Neuron (in vitro differentiated cells): ENCODE data around the gene COPS7A.
A peak's percentile ranks its signal among the peaks of the same experiment; 100 is the strongest.

Experiments
- H2AFZ ChIP-seq: one replicate; pipeline ENCODE4 v1.6.1; 2013; ENCODE audit warnings: low read depth, mild to moderate bottlenecking, inconsistent platforms, low read length, moderate library complexity
- H3K27me3 ChIP-seq: one replicate; pipeline ENCODE4 v1.6.1; 2013; ENCODE audit warnings: low read length; ENCODE audit not compliant: insufficient read depth
- H3K36me3 ChIP-seq: one replicate; pipeline ENCODE4 v1.6.1; 2013; ENCODE audit warnings: low read length; ENCODE audit not compliant: insufficient read depth
- H3K4me1 ChIP-seq: one replicate; pipeline ENCODE4 v1.6.1; 2013; ENCODE audit warnings: low read length; ENCODE audit not compliant: insufficient read depth
- H3K4me3 ChIP-seq: 2 replicates; pipeline ENCODE4 v1.5.1; 2013; ENCODE audit warnings: mild to moderate bottlenecking, low read length, moderate library complexity
- H3K9me3 ChIP-seq: one replicate; pipeline ENCODE4 v1.6.1; 2013; ENCODE audit warnings: low read length

The COPS7A gene

DNA sequence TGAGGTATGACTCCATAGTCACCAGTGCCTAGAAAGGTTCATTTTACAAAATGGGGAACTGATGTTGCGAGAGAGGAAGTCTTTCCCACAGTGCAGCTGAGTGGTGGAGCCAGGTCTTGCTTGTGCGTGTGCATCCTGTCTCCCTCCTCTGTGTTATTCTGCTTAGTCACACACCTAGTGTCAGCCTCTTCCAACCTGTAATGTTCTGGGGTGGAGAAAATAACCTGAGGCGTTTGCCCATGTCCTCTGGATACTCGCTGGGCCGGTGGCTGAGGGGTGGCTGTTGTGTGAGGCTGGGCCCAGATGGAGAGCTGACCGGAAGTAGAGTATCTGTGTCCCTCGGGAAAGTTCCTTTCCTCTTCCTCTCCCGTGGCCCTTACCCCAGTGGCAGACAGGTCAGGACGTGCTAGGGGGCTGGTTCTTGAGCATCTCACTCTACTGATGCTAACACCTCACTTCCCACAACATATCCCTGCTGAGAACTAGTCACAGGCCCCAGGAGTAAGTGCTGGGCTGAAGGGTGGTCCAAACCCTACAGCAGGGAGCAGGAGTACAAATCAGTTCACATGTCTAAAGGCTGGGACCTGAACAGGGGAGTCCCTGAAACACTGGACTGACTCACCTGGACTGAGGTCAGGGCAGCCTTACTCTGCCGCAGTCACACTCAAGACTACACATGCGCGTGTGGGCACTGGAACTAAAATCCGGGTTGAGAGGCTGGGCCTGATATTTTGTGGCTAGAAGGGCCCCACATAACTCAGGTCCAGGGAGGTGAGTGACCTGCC, 22.1 kb downstream of the COPS7A start:
- H3K36me3 ChIP-seq, result peaks cover 44% of the 10 kb centered on the region
- H3K9me3 ChIP-seq, result no peaks in the 10 kb centered on the region
- H3K4me1 ChIP-seq, result no peaks in the 10 kb centered on the region
- H3K4me3 ChIP-seq, result no peak overlapping the region
- H3K27me3 ChIP-seq, result no peaks in the 10 kb centered on the region
- H2AFZ ChIP-seq, result no peak overlapping the region

DNA sequence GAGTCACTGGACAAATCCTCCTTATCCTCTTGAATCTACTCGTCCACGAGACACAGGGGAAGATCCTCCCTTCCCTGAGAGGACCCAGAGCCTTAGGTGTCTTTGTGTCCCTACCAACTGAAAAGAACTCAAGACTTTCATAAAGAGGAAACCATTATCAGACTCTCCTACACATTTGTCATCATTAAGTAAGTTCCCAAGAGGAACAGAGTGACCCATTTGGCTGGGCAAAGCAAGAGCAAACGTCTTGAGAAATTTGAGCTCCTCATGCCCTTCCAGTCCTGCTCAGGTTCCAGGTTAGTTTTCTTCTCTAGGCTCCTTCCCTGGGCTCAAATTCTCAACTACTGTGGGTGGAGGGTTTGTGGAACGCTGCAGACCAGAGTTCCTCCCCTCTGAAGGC, 23.4 kb downstream of the COPS7A start:
- Histone ChIP-seq H3K36me3 (peaks cover 55% of the 10 kb centered on the region), H3K4me3 (no peak overlapping the region), H2AFZ (no peak overlapping the region), H3K27me3 (no peaks in the 10 kb centered on the region), H3K9me3 (no peaks in the 10 kb centered on the region), H3K4me1 (peaks cover 8% of the 10 kb centered on the region)

GRCh38 chr12:6748761-6749160, 24.9 kb downstream of the COPS7A start:
- Histone ChIP-seq H3K27me3 (no peaks in the 10 kb centered on the region), H3K36me3 (peaks cover 55% of the 10 kb centered on the region), H2AFZ (no peak overlapping the region), H3K4me1 (peaks cover 12% of the 10 kb centered on the region), H3K4me3 (no peak overlapping the region), H3K9me3 (no peaks in the 10 kb centered on the region)

GRCh38 chr12:6750506-6750905, 26.7 kb downstream of the COPS7A start:
- H2AFZ ChIP-seq, result no peak overlapping the region
- H3K9me3 ChIP-seq, result no peaks in the 10 kb centered on the region
- no peaks in the 10 kb centered on the region for H3K27me3 ChIP-seq
- no peak overlapping the region for H3K4me3 ChIP-seq
- H3K36me3 ChIP-seq, result peaks cover 55% of the 10 kb centered on the region
- peaks cover 19% of the 10 kb centered on the region for H3K4me1 ChIP-seq

DNA sequence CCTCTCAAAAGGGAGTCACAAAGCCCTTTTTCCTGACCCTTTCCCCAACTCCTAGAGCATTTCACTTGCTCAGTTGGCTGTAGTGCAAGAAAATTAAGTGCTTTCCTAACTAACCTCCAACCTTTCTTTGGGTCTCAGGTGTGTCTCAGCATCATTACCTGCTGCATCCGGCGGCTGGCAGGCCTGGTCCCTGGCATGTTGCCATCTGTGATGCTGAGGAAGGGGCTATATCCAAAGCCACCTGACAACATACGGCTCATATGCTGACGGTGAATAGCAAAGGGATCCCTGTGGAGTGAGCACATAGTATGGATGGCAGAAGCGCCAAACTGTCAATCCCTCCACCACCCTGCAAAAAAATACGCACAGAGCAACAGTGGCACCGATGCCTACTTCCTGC, 27.9 kb downstream of the COPS7A start:
- Histone ChIP-seq H3K4me3 (peak overlapping the region; percentile 79), H2AFZ (no peak overlapping the region), H3K36me3 (peaks cover 51% of the 10 kb centered on the region), H3K27me3 (no peaks in the 10 kb centered on the region), H3K9me3 (no peaks in the 10 kb centered on the region), H3K4me1 (peaks cover 19% of the 10 kb centered on the region)

- peak overlapping the region; percentile 16 for H2AFZ ChIP-seq
- H3K27me3 ChIP-seq, result no peaks in the 10 kb centered on the region
- no peaks in the 10 kb centered on the region for H3K9me3 ChIP-seq
- H3K4me3 ChIP-seq, result peak overlapping the region; percentile 79
- peaks cover 19% of the 10 kb centered on the region for H3K4me1 ChIP-seq
- H3K36me3 ChIP-seq, result peaks cover 45% of the 10 kb centered on the region
Measured at GRCh38 chr12:6752167-6752920, 28.5 kb downstream of the COPS7A start.

DNA sequence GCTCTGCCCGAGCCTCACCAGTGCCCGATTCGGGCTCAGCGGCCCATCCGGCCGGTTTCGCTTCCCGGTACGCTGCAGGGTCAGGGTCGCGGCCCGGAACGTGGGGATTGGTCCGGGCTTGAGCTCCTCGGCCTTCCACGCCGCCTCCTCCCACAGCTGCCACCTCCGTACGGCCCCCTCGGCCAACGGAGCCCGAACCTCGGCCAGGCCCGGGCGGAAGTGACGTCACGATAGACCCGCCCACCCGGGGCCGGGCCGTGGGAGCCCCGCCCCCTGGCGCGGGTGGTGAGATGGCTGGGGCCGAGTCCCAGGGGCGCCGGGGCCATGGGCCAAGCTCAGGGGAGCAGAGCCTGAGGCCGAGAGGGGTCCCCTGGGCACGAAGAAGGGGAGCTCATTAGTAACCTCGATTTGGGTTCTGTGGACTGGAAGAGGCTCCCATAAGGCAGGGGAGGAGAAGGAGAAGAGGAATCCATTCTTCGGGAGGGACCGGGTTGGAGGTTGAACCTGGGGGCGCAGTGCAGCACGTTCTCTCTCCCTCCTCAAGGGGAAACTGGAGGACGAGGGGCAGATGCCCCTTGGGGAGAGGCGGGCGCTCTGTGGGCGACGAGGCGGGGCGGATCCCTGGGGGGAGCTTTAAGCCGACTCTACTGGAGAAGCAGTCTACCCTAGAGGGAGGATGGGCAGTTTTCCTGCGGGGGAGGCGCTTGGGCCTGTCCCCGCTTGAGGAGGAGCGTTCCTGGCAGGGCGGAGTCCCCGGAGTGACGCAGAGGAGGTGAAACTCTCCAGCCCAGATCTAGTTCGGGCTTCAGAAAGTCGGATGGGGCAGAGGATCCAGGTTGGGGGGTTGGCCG, 29.3 kb downstream of the COPS7A start, which contains the start of gene MLF2:
Gene MLF2, minus strand, starts transcription at position 221 of the 851 bp plus-strand sequence. CDS start 807 bp downstream, outside the sequence.
- no peaks in the 10 kb centered on the region for H3K9me3 ChIP-seq
- H2AFZ ChIP-seq, result peak within 1 kb of the TSS; percentile 16
- H3K36me3 ChIP-seq, result peaks cover 37% of the 10 kb centered on the region
- H3K4me3 ChIP-seq, result peak within 1 kb of the TSS; percentile 79
- peaks cover 19% of the 10 kb centered on the region for H3K4me1 ChIP-seq
- H3K27me3 ChIP-seq, result no peaks in the 10 kb centered on the region

DNA sequence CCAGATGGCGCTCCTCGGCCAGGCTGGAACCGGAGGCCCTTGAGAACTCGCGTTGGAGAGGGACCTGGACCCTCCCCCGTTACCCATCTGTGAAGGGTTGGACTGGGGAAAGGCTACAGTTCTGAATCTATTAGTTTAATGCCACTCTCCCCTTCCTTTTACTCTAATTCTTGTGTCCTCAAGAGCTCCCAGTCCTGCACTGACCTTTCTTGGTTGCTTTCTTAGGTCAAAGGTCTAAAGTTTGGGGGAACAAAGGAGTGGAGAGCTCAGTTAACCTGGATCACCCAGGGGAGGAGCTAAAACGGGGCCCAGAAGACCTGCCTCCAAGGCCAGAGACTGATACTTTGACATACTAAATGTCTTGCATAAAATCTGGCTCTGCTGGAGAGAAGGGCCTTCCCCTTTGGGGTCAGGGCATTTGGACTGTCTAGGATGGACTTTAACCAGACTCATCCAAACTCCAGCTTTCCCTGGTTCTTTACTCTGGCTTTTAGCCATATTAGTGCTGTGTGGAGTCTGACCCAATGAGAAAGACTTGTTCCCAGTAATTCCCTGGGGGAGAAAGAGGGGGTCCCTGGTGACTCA, 30.0 kb downstream of the COPS7A start:
- no peak overlapping the region for H2AFZ ChIP-seq
- H3K27me3 ChIP-seq, result no peaks in the 10 kb centered on the region
- peaks cover 30% of the 10 kb centered on the region for H3K36me3 ChIP-seq
- peaks cover 21% of the 10 kb centered on the region for H3K4me1 ChIP-seq
- H3K9me3 ChIP-seq, result no peaks in the 10 kb centered on the region
- H3K4me3 ChIP-seq, result peak overlapping the region; percentile 79

GRCh38 chr12:6754411-6754810, 30.6 kb downstream of the COPS7A start:
- Histone ChIP-seq H3K9me3 (no peaks in the 10 kb centered on the region), H3K4me1 (peaks cover 21% of the 10 kb centered on the region), H3K36me3 (peaks cover 24% of the 10 kb centered on the region), H3K27me3 (no peaks in the 10 kb centered on the region), H2AFZ (no peak overlapping the region), H3K4me3 (no peak overlapping the region)

GRCh38 chr12:6757028-6757690, 33.3 kb downstream of the COPS7A start:
- Histone ChIP-seq H3K9me3 (no peaks in the 10 kb centered on the region), H3K4me3 (no peak overlapping the region), H3K4me1 (peaks cover 14% of the 10 kb centered on the region), H3K36me3 (no peaks in the 10 kb centered on the region), H2AFZ (no peak overlapping the region), H3K27me3 (no peaks in the 10 kb centered on the region)

DNA sequence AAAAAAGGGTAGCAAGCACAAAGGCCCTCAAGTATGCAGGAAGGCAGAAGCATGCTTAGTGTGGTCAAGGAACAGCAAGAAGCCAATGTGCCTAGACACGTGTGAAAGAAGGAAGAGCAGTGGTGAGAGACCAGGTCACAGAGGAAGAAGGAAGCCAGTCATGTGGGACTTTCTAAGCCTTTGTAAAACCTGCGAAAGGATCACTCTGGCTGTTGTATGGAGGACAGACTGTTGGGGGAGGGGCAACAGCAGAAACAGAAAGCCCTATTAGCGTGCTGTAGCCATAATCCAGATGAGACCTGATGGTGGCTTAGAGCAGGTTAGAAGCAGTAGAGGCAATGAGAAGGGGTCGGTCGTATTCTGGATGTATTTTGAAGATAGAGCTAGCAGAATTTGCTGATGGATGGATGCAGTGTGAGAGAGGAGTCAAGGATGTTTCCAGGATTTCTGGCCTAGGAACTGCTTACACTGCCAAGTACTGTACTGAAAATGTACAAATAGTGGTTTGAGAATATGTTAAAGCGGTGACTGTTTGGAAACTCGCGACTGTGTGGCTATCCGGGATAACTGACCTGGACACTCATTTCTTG, 34.8 kb downstream of the COPS7A start:
- no peak overlapping the region for H2AFZ ChIP-seq

GRCh38 chr12:6759741-6760140, 35.9 kb downstream of the COPS7A start:
- no peak overlapping the region for H3K4me3 ChIP-seq
- no peak overlapping the region for H2AFZ ChIP-seq
- no peaks in the 10 kb centered on the region for H3K9me3 ChIP-seq
- H3K4me1 ChIP-seq, result peaks cover 14% of the 10 kb centered on the region
- H3K36me3 ChIP-seq, result no peaks in the 10 kb centered on the region
- H3K27me3 ChIP-seq, result no peaks in the 10 kb centered on the region

More for the DNA sequence above, 34.8 kb downstream of the COPS7A start:
- H3K4me3 ChIP-seq, result no peak overlapping the region
- peaks cover 15% of the 10 kb centered on the region for H3K4me1 ChIP-seq
- H3K36me3 ChIP-seq, result no peaks in the 10 kb centered on the region
- H3K27me3 ChIP-seq, result no peaks in the 10 kb centered on the region
- H3K9me3 ChIP-seq, result no peaks in the 10 kb centered on the region
